GM12892 (cell line): Measurements from ENCODE around the gene CYB5R3.

ENCODE experiments used
- POLR2AphosphoS5 ChIP-seq: IDR thresholded peaks from 2 replicates; pipeline ENCODE4 v1.6.1; 2011; ENCODE audit warnings: low read depth, low read length, control low read depth
- TAF1 ChIP-seq: IDR thresholded peaks from 2 replicates; pipeline ENCODE4 v1.6.1; 2011; ENCODE audit warnings: low read depth, mild to moderate bottlenecking, control low read depth, low read length, borderline replicate concordance

GRCh38 chr22:42630211-42630610, 19.0 kb downstream of the CYB5R3 start:
- TF ChIP-seq TAF1 (no peak), POLR2AphosphoS5 (no peak)
